Measurements from ENCODE around the gene JMJD1C.
"Not testable (repeated sequence)": the region's sequence is repeated elsewhere in the genome, so short reads cannot be mapped to it uniquely, and the experiment has no call there.

Gene JMJD1C

GRCh38 chr10:63385254-63385653 lies 80.5 kb downstream of the JMJD1C start:
- in situ Hi-C loops (cut with MboI; ENCODE audit: low sequenced_read_pairs, unreplicated experiment), result no loop called here
- no peak for TF ChIP-seq CTCF (IDR thresholded peaks at IDR 0.05; ENCODE audit: borderline replicate concordance, control extremely low read depth, extremely low read depth, insufficient read depth, missing control alignments)
- no peak for DNase-seq (ENCODE audit: low spot score)

GRCh38 chr10:63384675-63385074 lies 81.1 kb downstream of the JMJD1C start:
- no peak for TF ChIP-seq CTCF (IDR thresholded peaks at IDR 0.05; ENCODE audit: borderline replicate concordance, control extremely low read depth, extremely low read depth, insufficient read depth, missing control alignments)
- in situ Hi-C loops (cut with MboI; ENCODE audit: low sequenced_read_pairs, unreplicated experiment), result no loop called here
- DNase-seq (ENCODE audit: low spot score), result no peak

- no peak for DNase-seq (ENCODE audit: low spot score)
- in situ Hi-C loops (cut with MboI; ENCODE audit: low sequenced_read_pairs, unreplicated experiment), result no loop called here
- no peak for TF ChIP-seq CTCF (IDR thresholded peaks at IDR 0.05; ENCODE audit: borderline replicate concordance, control extremely low read depth, extremely low read depth, insufficient read depth, missing control alignments)
Measured at GRCh38 chr10:63384001-63384400, 81.8 kb downstream of the JMJD1C start.

GRCh38 chr10:63383141-63383540 lies 82.6 kb downstream of the JMJD1C start:
- TF ChIP-seq CTCF (IDR thresholded peaks at IDR 0.05; ENCODE audit: borderline replicate concordance, control extremely low read depth, extremely low read depth, insufficient read depth, missing control alignments), result no peak
- in situ Hi-C loops (cut with MboI; ENCODE audit: low sequenced_read_pairs, unreplicated experiment), result no loop called here
- DNase-seq (ENCODE audit: low spot score), result no peak

GRCh38 chr10:63382066-63382465 lies 83.7 kb downstream of the JMJD1C start:
- no peak for DNase-seq (ENCODE audit: low spot score)
- in situ Hi-C loops (cut with MboI; ENCODE audit: low sequenced_read_pairs, unreplicated experiment), result no loop called here
- TF ChIP-seq CTCF (IDR thresholded peaks at IDR 0.05; ENCODE audit: borderline replicate concordance, control extremely low read depth, extremely low read depth, insufficient read depth, missing control alignments), result no peak

GRCh38 chr10:63377305-63377661 lies 88.5 kb downstream of the JMJD1C start:
- in situ Hi-C loops (cut with MboI; ENCODE audit: low sequenced_read_pairs, unreplicated experiment); DNase-seq (ENCODE audit: low spot score): not testable (repeated sequence)

GRCh38 chr10:63376560-63377304 lies 89.0 kb downstream of the JMJD1C start:
- in situ Hi-C loops (cut with MboI; ENCODE audit: low sequenced_read_pairs, unreplicated experiment), result no loop called here
- DNase-seq (ENCODE audit: low spot score), result peak; percentile 53
- TF ChIP-seq CTCF (IDR thresholded peaks at IDR 0.05; ENCODE audit: borderline replicate concordance, control extremely low read depth, extremely low read depth, insufficient read depth, missing control alignments), result no peak

Measured in GM13976 (cell line).